Raji (cell line): Measurements from ENCODE around the gene ATP2A1.

Source experiments
- POLR2A ChIP-seq: IDR thresholded peaks from 2 replicates; pipeline ENCODE4 v1.6.1; 2011; ENCODE audit warnings: low read depth, low read length, control low read depth; ENCODE audit not compliant: insufficient read depth

ATP2A1 gene

DNA sequence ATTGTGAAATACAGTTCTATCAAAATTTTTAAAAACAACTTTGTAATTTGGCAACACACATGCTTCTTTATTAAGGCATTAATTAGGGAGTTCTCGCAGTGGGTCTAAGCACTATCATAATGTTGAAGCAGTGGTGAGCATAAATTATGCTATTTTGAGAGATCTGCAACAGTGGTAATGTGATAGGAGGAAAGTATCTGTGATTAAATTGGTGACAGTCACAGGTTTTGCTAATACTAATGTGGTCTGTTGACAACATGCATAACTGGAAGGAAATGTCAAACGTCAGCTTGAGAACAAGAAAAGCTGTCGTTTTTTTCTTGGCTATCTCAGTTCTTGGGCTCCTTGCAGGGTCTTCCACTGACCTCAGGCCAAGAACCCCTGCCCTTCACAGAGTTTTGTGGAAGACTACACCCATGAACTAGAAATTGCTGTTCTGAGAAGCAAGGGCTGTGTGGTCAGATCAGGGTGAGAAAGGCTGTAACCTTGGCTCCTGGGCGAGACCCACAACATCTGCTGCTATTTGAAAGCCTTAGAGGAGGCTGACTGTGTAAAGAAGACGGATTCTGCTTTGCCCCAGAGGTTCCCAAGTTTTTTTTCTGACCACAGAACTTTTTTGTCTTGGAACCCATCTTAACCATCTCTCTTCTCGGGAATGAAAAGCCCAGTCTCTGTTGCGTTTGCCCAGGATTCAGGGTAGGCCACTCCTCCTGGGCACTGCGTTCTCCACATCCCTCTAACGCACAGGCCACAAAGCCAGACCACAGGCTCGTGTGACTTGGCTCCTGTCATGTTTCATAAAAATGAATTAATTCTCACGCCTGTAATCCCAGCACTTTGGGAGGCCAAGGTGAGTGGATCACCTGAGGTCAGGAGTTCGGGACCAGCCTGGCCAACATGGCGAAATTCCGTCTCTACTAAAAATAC lies 13.9 kb downstream of the ATP2A1 start:
- no peak for TF ChIP-seq POLR2A

DNA sequence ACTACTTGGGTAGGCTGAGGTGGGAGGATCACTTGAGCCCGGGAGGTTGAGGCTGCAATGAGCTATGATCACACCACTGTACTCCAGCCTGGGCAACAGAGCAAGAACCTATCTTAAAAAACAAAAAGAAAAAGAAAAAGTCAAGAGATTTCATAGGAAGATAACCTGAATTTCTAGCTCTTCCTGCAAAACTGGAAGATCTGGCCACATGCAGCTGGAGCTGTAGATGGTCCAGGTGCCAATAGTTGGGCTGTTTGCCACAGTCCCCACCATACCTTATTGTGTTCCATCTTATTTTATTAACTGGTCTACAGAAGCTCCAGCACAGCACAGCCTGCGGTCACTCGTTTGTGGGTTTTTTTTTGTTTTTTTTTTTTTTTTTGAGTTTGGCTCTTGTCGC lies 15.0 kb downstream of the ATP2A1 start:
- no peak for TF ChIP-seq POLR2A

DNA sequence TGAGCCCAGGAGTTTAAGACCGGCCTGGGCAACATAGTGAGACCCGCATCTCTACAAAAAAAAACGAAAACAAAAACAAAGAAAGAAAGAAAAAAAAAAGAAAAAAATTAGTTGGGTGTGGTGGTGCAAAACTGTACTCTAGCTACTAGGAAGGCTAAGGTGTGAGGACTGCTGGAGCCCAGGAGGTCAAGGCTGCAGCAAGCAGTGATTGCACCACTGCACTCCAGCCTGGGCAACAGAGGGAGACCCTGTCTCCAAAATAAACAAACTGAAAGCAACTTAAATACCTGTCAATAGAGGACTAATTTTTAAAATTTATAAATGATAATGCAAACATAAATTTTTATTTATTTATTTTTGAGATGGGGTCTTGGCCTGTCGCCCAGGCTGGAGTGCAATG lies 17.3 kb downstream of the ATP2A1 start:
- no peak for TF ChIP-seq POLR2A

DNA sequence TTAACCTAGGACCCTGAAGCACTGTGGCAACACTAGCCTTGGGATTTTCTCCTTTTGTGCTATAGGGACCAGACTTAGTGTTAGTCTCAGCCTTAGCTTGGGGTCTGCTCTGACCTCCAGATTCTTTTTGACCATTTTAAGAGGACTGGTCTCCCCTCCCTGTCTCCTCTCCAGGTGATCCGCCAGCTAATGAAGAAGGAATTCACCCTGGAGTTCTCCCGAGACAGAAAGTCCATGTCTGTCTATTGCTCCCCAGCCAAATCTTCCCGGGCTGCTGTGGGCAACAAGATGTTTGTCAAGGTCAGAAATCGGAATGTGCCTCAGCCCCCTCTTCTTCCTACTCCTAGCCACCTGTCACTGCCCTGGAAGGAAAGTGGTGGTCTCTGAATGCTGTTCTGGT lies 19.5 kb downstream of the ATP2A1 start:
- TF ChIP-seq POLR2A: no peak

DNA sequence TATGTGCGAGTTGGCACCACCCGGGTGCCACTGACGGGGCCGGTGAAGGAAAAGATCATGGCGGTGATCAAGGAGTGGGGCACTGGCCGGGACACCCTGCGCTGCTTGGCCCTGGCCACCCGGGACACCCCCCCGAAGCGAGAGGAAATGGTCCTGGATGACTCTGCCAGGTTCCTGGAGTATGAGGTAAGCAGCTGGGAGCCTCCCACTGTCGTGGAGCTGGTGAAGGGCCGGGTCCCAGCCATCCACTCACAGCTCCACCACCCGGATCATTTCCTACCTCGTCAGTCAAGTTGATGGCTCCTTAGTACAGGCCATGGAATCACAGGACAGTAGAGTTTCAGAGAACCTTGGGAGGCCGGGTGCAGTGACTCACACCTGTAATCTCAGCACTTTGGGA lies 20.0 kb downstream of the ATP2A1 start:
- no peak for TF ChIP-seq POLR2A

DNA sequence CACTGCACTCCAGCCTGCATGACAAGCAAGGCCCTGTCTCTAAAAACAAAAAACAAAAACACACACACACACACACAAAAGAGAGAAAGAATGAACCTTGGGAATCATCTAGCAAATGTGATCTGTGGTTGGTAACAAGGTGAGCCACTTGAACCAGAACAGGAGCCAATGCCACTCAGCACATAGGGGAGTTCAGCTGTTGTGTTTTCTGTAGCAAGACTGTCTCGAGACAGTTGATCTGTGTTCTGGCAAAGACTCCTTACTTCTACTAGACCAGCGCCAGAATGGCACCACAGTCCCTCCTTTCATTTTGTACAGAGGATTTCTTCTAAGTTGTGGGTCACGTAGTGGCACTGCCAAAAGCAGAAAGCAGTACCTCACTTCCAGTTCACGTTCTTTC lies 20.7 kb downstream of the ATP2A1 start:
- no peak for TF ChIP-seq POLR2A

DNA sequence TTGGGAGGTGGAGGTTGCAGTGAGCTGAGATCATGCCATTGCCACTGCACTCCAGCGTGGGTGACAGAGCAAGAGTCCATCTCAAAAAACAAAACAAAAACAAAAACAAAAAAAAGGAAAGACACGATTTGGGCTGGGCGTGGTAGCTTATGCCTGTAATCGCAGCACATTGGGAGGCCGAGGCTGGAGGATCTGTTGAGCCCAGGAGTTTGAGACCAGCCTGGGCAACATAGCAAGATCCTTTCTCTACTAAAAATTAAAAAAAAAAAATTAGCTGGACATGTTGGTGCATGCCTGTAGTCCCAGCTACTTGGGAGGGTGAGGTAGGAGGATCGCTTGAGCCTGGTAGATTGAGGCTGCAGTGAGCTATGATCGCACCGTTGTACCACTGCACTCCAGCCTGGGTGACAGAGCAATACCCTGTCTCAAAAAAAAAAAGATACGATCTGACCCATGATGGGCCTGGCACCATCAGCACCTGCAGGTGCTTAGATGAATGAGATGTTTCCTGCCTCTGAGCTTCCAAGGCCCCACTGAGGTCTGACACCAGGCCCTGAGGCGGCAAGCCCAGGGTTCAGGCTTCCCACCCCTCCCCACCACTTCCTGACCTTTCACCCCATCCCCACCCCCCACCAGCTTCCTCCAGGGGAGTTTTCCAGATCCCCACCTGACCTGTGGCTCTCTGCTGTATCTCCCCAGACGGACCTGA lies 21.7 kb downstream of the ATP2A1 start:
- no peak for TF ChIP-seq POLR2A

DNA sequence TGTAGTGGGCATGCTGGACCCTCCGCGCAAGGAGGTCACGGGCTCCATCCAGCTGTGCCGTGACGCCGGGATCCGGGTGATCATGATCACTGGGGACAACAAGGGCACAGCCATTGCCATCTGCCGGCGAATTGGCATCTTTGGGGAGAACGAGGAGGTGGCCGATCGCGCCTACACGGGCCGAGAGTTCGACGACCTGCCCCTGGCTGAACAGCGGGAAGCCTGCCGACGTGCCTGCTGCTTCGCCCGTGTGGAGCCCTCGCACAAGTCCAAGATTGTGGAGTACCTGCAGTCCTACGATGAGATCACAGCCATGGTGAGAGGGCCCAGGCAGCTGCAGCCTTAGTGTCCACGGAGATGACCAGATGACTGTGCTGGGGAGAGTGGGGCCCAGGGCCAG lies 22.3 kb downstream of the ATP2A1 start:
- TF ChIP-seq POLR2A: no peak

DNA sequence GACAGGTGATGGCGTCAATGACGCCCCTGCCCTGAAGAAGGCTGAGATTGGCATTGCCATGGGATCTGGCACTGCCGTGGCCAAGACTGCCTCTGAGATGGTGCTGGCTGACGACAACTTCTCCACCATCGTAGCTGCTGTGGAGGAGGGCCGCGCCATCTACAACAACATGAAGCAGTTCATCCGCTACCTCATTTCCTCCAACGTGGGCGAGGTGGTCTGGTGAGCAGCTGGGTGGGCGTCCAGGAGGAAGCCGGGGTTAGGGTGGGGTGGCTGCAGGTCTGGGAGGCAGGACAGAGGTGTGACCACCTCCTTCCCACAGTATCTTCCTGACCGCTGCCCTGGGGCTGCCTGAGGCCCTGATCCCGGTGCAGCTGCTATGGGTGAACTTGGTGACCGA lies 23.6 kb downstream of the ATP2A1 start:
- TF ChIP-seq POLR2A: no peak

DNA sequence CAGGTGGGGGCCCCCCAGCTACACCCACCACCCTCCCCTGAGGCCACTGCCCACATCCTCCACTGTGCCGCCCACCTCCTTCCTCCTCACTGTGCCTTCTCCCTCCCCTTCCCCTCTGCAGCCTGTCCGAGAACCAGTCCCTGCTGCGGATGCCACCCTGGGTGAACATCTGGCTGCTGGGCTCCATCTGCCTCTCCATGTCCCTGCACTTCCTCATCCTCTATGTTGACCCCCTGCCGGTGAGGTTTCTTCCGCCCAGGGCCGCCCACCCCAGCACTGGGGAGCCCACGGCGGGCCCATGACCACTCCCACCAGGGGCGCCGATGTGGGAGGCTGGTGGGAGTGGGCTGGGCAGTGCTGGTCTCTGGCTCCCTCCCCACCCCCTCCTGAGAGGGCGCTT lies 24.6 kb downstream of the ATP2A1 start:
- no peak for TF ChIP-seq POLR2A

DNA sequence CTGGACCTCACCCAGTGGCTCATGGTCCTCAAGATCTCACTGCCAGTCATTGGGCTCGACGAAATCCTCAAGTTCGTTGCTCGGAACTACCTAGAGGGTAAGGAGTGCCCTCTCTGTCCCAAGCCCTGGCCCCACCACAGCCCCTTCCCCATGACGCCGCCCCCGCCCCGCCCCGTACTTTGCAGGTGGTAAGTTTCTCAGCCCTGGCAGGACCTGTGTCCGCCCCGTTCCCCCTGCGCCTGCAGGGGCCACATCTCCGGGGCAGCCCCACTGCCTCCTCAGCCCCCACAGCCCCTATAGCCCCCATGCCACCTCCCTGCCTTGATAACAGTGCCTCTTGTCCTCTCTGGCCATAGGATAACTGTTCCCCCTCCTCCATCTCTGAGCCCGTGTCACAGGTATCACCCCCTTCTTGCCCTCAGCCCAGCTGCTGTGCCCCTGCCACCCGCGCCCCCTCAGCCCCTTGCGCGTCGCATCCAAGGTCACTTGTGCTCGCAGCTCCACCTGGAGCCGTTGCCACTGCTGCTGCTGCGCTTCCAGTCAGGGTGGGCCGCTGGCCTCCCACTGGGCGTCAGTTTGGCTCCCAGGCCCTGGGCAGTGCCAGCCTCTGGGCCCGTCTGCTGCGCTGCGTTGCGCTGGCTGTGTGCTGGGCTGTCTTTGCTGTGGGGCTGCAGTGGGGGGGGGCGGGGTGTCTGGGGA lies 25.2 kb downstream of the ATP2A1 start:
- TF ChIP-seq POLR2A: no peak

DNA sequence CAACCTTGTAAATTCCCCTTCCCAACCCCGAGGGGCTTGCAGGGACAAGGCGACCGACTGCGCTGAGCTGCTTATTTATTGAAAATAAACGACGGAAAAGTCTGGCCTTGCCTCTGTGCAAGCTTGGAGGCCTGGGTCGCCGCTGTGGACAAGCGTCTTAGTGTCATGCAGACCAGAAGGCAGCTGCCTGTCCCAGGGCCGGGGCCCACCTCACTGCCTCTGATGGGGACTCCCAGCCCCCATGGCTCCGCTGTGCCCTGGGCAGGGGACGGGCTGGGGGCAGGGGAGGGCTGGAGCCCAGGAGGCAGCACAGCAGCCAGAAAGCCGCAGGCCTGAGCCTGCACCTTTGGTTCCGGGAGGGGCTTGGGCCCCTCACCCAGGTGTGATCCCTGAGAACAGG lies 26.1 kb downstream of the ATP2A1 start:
- TF ChIP-seq POLR2A: no peak

DNA sequence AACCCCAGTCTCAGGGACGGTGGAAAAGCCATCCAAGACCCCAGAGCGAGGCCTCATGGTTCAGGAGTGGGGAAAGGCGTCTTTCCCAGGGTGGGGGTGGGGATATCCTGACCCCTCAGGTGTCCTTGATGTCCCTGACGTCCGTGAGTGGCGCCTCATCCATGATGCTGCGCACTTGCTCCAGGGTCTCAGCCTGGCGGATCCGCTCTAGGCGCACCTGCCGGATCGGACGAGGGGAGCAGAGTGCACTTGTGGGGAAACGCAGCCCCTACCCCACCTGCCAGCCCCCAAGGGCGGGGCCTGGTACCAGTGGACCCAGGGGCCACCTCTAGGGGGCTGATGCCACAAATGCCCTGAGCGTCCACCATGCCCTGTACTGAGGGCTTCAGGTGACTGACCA lies 26.5 kb downstream of the ATP2A1 start:
- no peak for TF ChIP-seq POLR2A

DNA sequence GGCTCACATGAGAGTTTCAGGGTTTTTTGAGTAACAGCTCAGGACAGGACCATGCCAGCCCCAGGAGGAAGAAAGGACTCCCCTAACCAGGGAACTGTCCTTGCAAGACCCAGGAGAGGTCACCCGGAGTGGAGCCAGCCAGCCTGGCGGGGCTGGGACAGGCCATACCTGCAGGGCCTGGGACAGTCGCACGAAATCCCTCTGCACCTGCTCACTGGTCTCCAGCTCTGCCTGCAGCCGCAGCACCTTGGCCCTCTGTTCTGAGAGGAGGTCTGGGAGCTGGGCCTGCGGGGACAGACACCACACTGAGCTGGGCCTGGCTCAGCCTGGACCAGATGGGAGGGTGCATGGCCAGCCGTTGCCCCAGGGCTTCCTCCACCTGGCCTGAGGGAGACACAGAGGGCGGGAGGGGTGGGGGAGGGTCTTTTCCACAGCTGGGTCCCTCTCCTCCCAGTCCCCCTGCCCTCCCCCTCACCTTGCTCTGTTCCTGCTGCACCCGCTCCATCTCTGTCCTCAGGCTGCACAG lies 27.0 kb downstream of the ATP2A1 start:
- no peak for TF ChIP-seq POLR2A

DNA sequence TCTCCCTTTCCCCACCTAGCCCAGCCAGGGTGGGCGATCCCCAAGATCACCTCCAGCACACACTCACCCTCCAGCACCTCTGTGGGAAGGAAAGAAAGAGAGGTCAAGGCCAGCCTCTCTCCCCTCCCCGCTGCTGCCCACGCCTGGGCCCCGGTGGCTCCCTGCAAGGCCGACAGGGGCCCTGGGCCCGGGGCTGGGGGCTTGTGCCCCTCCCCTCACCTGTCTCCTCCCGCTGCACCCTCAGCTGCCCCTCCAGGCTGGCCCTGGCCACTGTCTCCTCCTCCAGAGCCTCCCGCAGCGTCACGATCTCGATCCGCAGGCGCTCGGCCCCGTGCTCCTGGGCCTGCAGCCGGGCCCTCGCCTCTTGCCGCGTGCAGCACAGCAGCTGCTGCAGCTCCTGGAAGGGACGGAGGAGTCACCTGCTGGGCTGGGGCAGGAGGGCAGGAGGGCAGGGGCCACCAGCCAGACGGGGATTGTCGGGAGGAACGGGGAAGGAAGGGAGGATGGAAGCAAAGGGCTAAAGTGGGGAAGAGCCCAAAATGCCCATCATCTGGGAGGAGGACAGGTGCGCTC lies 27.6 kb downstream of the ATP2A1 start:
- no peak for TF ChIP-seq POLR2A
